SK-N-SH treated with all-trans-retinoic acid at 6 μM for 48 hours (cell line): ENCODE measurements around the gene CGB2.

Source experiments
- ATAC-seq: fragments of 200-7000 bp; cut with Tn5 transposase; 3 replicates; pipeline ENCODE4 v1.9.1; 2020; ENCODE audit warnings: mild to moderate bottlenecking, moderate library complexity
- BACH2 ChIP-seq: fragments of 250-450 bp; sonication (Bioruptor Pico); IDR thresholded peaks from 2 replicates; pipeline ENCODE4 v1.9.0; 2021; ENCODE audit warnings: mild to moderate bottlenecking, borderline replicate concordance
- CSDC2 ChIP-seq: fragments of 250-450 bp; sonication (Bioruptor Pico); IDR thresholded peaks from 2 replicates; pipeline ENCODE4 v1.5.0; 2020; ENCODE audit warnings: mild to moderate bottlenecking, moderate library complexity
- ESRRG ChIP-seq: fragments of 250-450 bp; sonication (Bioruptor Pico); IDR thresholded peaks from 2 replicates; pipeline ENCODE4 v1.6.1; 2021; ENCODE audit warnings: mild to moderate bottlenecking
- ISL1 ChIP-seq: fragments of 250-450 bp; sonication (Bioruptor Pico); IDR thresholded peaks from 2 replicates; pipeline ENCODE4 v2.1.2; 2022; ENCODE audit warnings: mild to moderate bottlenecking, moderate library complexity
- OSR1 ChIP-seq: fragments of 250-450 bp; sonication (Bioruptor Pico); IDR thresholded peaks from 2 replicates; pipeline ENCODE4 v1.8.0; 2022; ENCODE audit warnings: moderate library complexity, mild to moderate bottlenecking, inconsistent platforms
- PPARA ChIP-seq: fragments of 250-450 bp; sonication (Bioruptor Pico); IDR thresholded peaks from 2 replicates; pipeline ENCODE4 v1.5.0; 2020; ENCODE audit warnings: mild to moderate bottlenecking, borderline replicate concordance
- RARB ChIP-seq: fragments of 250-450 bp; sonication (Bioruptor Pico); IDR thresholded peaks from 2 replicates; pipeline ENCODE4 v1.8.0; 2021; ENCODE audit warnings: mild to moderate bottlenecking, moderate library complexity
- SNAI2 ChIP-seq: fragments of 250-450 bp; sonication (Bioruptor Pico); IDR thresholded peaks from 2 replicates; pipeline ENCODE4 v1.5.0; 2020; ENCODE audit warnings: mild to moderate bottlenecking, moderate library complexity
- TCF4 ChIP-seq: fragments of 250-450 bp; sonication (Bioruptor Pico); IDR thresholded peaks from 2 replicates; pipeline ENCODE4 v1.8.0; 2021; ENCODE audit warnings: mild to moderate bottlenecking, moderate library complexity, borderline replicate concordance
- TOX ChIP-seq: fragments of 250-450 bp; sonication (Bioruptor Pico); IDR thresholded peaks from 2 replicates; pipeline ENCODE4 v1.8.0; 2021; ENCODE audit warnings: mild to moderate bottlenecking, moderate library complexity, borderline replicate concordance
- ZC3H10 ChIP-seq: fragments of 250-450 bp; sonication (Bioruptor Pico); IDR thresholded peaks from 2 replicates; pipeline ENCODE4 v1.5.1; 2021; ENCODE audit warnings: mild to moderate bottlenecking, moderate library complexity
- ZFP3 ChIP-seq: fragments of 250-450 bp; sonication (Bioruptor Pico); IDR thresholded peaks from 2 replicates; pipeline ENCODE4 v1.5.0; 2020; ENCODE audit warnings: mild to moderate bottlenecking, moderate library complexity
- ZFP30 ChIP-seq: fragments of 450-650 bp; formaldehyde crosslinking; IDR thresholded peaks from 2 replicates; pipeline ENCODE4 v1.5.0; 2022; ENCODE audit warnings: mild to moderate bottlenecking, moderate library complexity
- ZNF565 ChIP-seq: fragments of 450-650 bp; formaldehyde crosslinking; conservative IDR thresholded peaks from 2 replicates; pipeline ENCODE4 v1.5.0; 2020; ENCODE audit warnings: low read depth, mild to moderate bottlenecking, moderate library complexity
- ZNF70 ChIP-seq: fragments of 450-650 bp; formaldehyde crosslinking; IDR thresholded peaks from 2 replicates; pipeline ENCODE4 v1.5.0; 2020; ENCODE audit warnings: mild to moderate bottlenecking, moderate library complexity
- ZNF8 ChIP-seq: fragments of 450-650 bp; formaldehyde crosslinking; IDR thresholded peaks from 2 replicates; pipeline ENCODE4 v1.5.0; 2020; ENCODE audit warnings: mild to moderate bottlenecking, moderate library complexity
- TF ChIP-seq, protein P1 (sequence below): fragments of 250-450 bp; sonication (Bioruptor Pico); IDR thresholded peaks from 2 replicates; pipeline ENCODE4 v1.5.1; 2021; ENCODE audit warnings: mild to moderate bottlenecking, moderate library complexity
- TF ChIP-seq, protein P2 (sequence below): fragments of 250-450 bp; sonication (Bioruptor Pico); IDR thresholded peaks from 2 replicates; pipeline ENCODE4 v1.5.0; 2020; ENCODE audit warnings: mild to moderate bottlenecking, moderate library complexity
- TF ChIP-seq, protein P3 (sequence below): fragments of 250-450 bp; sonication (Bioruptor Pico); IDR thresholded peaks from 2 replicates; pipeline ENCODE4 v1.8.0; 2021; ENCODE audit warnings: low read depth, mild to moderate bottlenecking, moderate library complexity, borderline replicate concordance
- TF ChIP-seq, protein P4 (sequence below): fragments of 250-450 bp; sonication (Bioruptor Pico); IDR thresholded peaks from 2 replicates; pipeline ENCODE4 v1.5.1; 2020; ENCODE audit warnings: low read depth, mild to moderate bottlenecking, moderate library complexity

Gene CGB2

DNA sequence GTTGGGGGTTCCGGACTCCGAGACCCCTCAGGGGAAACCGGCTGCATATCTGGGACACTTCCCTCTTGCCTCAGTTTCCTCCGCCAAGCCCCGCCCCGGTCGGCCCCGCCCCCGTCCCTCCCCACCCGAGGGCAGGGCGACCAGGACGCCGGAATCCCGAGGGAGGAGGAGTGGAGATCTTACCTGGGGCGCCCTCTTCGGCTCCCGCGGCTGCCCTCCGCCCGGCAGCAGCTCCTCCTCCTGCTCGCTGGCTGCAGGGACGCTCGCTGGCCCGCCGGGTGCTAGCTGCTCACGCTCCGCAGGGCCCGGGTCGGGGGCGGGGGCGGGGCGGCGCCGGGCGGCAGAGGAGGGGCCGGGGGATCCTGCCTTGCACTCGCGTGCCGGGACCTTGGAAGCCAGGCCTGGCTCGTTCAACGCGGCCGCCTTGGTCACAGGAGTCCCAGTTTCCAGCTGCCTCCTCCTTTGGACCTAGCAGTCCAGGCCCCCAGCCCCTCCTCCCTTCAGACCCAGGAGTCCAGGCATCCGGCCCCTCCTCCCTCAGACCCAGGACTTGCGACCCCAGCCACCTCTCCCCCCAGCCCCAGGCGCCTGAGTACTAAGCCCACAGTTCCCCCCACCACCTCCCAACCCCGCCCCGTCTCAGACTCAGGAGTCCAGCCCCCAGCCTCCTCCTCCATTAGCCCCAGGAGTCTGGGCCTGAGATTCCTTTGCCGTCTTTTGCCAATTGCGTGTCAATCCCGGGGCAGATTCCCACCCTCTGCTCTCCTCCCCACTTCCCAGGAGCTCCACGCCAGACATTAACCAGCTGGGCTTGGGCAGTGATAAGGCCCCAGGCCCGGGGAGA lies 33.3 kb downstream of the CGB2 start, which contains the start of gene NTF4:
TSS of gene NTF4 (minus strand) at position 51 of the 844 bp plus-strand sequence. CDS start 2,821 bp downstream, outside the sequence.
- TF ChIP-seq ESRRG (CRISPR knock-in tag) (no peak), BACH2 (no peak), ZC3H10 (no peak)
- TF ChIP-seq, protein P1, sequence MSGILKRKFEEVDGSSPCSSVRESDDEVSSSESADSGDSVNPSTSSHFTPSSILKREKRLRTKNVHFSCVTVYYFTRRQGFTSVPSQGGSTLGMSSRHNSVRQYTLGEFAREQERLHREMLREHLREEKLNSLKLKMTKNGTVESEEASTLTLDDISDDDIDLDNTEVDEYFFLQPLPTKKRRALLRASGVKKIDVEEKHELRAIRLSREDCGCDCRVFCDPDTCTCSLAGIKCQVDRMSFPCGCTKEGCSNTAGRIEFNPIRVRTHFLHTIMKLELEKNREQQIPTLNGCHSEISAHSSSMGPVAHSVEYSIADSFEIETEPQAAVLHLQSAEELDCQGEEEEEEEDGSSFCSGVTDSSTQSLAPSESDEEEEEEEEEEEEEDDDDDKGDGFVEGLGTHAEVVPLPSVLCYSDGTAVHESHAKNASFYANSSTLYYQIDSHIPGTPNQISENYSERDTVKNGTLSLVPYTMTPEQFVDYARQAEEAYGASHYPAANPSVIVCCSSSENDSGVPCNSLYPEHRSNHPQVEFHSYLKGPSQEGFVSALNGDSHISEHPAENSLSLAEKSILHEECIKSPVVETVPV = no peak
- TF ChIP-seq, all 23 proteins: peak for 0
- peak; percentile 70 for ATAC-seq

DNA sequence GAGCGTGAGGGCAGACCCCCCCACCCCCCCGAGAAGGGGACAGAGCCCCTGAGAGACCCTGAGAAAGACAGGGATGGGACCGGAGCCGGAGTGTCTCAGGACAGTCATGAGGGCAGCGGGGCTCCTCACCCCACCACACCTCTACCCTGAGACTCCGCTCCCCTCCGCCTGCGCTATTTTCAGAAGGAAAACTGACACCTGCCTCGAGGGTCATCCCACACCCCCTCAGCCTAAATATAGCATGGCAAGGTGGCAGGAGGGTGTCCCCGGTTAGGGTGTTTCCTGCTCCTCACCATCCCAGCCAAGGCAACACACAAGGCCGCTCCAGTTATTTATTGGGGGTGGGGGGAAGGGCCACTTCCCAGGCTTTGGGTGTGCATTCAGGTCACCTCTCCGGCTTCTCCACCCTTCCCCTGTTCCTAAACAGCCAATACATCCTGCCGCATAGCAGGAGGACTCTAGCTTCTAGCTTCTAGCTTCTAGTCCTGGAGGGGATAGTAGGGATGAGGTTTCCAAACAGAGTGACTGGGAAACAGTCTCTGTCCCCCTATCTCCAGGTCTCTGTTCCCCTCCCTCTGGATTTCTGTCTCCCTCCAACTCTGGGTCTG lies 34.3 kb downstream of the CGB2 start:
- peak; percentile 22 for ATAC-seq
- TF ChIP-seq CSDC2 (CRISPR knock-in tag) (no peak), ZFP3 (CRISPR knock-in tag) (no peak), TCF4 (CRISPR knock-in tag) (no peak), ESRRG (CRISPR knock-in tag) (no peak), SNAI2 (CRISPR knock-in tag) (no peak), BACH2 (no peak), PPARA (CRISPR knock-in tag) (no peak)
- TF ChIP-seq, protein P2, sequence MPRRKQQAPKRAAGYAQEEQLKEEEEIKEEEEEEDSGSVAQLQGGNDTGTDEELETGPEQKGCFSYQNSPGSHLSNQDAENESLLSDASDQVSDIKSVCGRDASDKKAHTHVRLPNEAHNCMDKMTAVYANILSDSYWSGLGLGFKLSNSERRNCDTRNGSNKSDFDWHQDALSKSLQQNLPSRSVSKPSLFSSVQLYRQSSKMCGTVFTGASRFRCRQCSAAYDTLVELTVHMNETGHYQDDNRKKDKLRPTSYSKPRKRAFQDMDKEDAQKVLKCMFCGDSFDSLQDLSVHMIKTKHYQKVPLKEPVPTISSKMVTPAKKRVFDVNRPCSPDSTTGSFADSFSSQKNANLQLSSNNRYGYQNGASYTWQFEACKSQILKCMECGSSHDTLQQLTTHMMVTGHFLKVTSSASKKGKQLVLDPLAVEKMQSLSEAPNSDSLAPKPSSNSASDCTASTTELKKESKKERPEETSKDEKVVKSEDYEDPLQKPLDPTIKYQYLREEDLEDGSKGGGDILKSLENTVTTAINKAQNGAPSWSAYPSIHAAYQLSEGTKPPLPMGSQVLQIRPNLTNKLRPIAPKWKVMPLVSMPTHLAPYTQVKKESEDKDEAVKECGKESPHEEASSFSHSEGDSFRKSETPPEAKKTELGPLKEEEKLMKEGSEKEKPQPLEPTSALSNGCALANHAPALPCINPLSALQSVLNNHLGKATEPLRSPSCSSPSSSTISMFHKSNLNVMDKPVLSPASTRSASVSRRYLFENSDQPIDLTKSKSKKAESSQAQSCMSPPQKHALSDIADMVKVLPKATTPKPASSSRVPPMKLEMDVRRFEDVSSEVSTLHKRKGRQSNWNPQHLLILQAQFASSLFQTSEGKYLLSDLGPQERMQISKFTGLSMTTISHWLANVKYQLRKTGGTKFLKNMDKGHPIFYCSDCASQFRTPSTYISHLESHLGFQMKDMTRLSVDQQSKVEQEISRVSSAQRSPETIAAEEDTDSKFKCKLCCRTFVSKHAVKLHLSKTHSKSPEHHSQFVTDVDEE (CRISPR knock-in tag) = no peak
- TF ChIP-seq, protein P3, sequence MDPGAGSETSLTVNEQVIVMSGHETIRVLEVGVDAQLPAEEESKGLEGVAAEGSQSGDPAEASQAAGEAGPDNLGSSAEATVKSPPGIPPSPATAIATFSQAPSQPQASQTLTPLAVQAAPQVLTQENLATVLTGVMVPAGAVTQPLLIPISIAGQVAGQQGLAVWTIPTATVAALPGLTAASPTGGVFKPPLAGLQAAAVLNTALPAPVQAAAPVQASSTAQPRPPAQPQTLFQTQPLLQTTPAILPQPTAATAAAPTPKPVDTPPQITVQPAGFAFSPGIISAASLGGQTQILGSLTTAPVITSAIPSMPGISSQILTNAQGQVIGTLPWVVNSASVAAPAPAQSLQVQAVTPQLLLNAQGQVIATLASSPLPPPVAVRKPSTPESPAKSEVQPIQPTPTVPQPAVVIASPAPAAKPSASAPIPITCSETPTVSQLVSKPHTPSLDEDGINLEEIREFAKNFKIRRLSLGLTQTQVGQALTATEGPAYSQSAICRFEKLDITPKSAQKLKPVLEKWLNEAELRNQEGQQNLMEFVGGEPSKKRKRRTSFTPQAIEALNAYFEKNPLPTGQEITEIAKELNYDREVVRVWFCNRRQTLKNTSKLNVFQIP (CRISPR knock-in tag) = no peak

DNA sequence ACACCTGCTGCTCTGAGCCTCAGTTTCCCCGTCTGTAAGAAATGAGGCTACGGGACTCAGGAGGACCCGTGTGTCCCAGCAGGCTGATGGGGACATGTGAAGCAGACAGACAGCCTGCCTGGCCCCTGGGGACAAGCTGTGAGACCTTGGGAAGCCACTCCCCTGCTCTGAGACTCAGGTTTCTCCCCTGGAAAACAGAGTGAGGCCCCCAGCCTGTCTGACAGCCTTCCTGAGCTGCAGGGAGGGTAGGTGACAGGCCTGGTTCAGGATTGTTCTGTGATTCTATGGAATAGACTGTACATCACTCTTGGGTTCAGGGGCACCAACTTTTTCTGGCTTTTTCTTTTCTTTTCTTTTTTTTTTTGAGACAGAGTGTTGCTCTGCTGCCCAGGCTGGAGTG lies 35.9 kb downstream of the CGB2 start:
- ATAC-seq = no peak
- no peak for TF ChIP-seq ZNF8 (CRISPR knock-in tag)
- TF ChIP-seq, protein P3 (CRISPR knock-in tag) = no peak
- no peak for TF ChIP-seq ZC3H10
- no peak for TF ChIP-seq ISL1 (CRISPR knock-in tag)
- no peak for TF ChIP-seq TCF4 (CRISPR knock-in tag)
- TF ChIP-seq ZFP30 (CRISPR knock-in tag) = no peak
- TF ChIP-seq CSDC2 (CRISPR knock-in tag) = no peak
- TF ChIP-seq ZNF70 (CRISPR knock-in tag) = no peak
- TF ChIP-seq OSR1 (CRISPR knock-in tag) = no peak
- TF ChIP-seq ESRRG (CRISPR knock-in tag) = no peak

DNA sequence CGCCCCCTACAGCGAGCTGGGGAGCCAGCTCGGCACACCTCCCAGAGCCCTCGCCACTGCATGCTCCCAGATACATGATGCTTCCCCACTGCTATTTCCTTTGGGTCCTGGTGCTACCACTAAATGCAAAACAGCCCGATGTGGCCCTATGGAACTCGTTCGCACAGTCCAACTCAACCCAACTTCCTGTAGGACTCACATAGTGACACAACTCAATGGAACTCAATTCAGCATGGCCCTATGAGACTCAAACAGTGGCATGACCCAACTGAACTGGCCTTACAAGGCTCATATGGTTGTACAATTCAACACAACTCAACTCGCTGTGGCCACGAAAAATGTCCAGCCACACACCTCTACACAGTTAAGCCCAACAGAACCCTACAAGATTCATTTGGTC lies 37.3 kb downstream of the CGB2 start:
- no peak for ATAC-seq
- TF ChIP-seq TOX (no peak), ESRRG (CRISPR knock-in tag) (no peak), ISL1 (CRISPR knock-in tag) (no peak), RARB (CRISPR knock-in tag) (no peak), BACH2 (no peak), OSR1 (CRISPR knock-in tag) (no peak), ZNF565 (CRISPR knock-in tag) (no peak), ZFP3 (CRISPR knock-in tag) (no peak)
- TF ChIP-seq, protein P4, sequence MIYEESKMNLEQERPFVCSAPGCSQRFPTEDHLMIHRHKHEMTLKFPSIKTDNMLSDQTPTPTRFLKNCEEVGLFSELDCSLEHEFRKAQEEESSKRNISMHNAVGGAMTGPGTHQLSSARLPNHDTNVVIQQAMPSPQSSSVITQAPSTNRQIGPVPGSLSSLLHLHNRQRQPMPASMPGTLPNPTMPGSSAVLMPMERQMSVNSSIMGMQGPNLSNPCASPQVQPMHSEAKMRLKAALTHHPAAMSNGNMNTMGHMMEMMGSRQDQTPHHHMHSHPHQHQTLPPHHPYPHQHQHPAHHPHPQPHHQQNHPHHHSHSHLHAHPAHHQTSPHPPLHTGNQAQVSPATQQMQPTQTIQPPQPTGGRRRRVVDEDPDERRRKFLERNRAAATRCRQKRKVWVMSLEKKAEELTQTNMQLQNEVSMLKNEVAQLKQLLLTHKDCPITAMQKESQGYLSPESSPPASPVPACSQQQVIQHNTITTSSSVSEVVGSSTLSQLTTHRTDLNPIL (CRISPR knock-in tag) = no peak
- TF ChIP-seq, protein P2 (CRISPR knock-in tag) = no peak
- TF ChIP-seq, protein P3 (CRISPR knock-in tag) = no peak
